ENCODE measurements around the gene CCDC142. TPM values are rescaled to one million over a fixed set of nuclear protein-coding genes. Genes with fewer than 3 reads are reported as not detected.
A peak's percentile ranks its signal among the peaks of the same experiment; 100 is the strongest.

CCDC142 gene
- total and polyA plus RNA-seq, 4 experiments from 2014 or later = 3.6 to 67.6 (median 37.1) TPM

GRCh38 chr2:74498500-74499266 lies 15.9 kb upstream of the CCDC142 start:
- H3K4me3 ChIP-seq (ENCODE audit: low read length in 2 of 2) = peak overlapping the region; percentile 52 to 64
- H3K27ac ChIP-seq (ENCODE audit: low read depth, low read length) = no peak overlapping the region
- Mint-ChIP-seq H3K27ac (peak overlapping the region in 4 of 7 donors; percentile 32 to 63 (median 43)), H3K27me3 (peaks cover 15 to 45% of the 10 kb centered on the region in 2 donors), H3K9me3 (no peaks in the 10 kb centered on the region), H3K4me1 (peaks cover 10 to 56% (median 34%) of the 10 kb centered on the region in 4 donors), H3K36me3 (peaks cover under 1 to 9% of the 10 kb centered on the region in 2 donors), H3K4me3 (peak overlapping the region; percentile 78 to 96 (median 89))
- H3K27me3 ChIP-seq (ENCODE audit: insufficient read depth, low read length) = peaks cover 31% of the 10 kb centered on the region
- peak in 3 of 5 donors; percentile 14 to 29 (median 19) for DNase-seq
- POLR2A ChIA-PET (ENCODE audit: partially characterized antibody) = interaction anchor here (0.9 to 8.0 kb wide), 7 partner anchors 9 to 40 kb away, joined by 3 to 28 read pairs (median 9); partner anchors contain the start of genes CCDC142, MRPL53, PCGF1 and TTC31
- intact Hi-C loops (cut with micrococcal nuclease) = no loop called here
- H3K9me3 ChIP-seq (ENCODE audit: control insufficient read depth in 1 of 2, low read length in 2 of 2) = no peaks in the 10 kb centered on the region
- peaks cover 36% of the 10 kb centered on the region for H3K4me1 ChIP-seq (ENCODE audit: insufficient read depth, low read length)
- H3K36me3 ChIP-seq (ENCODE audit: insufficient read depth, low read length) = peaks cover 7% of the 10 kb centered on the region
- CTCF ChIA-PET (ENCODE audit: partially characterized antibody) = interaction anchor here (1.3 to 2.3 kb wide), 2 partner anchors 16 to 89 kb away, joined by 5 to 9 read pairs; partner anchors contain the start of genes CCDC142 and TTC31

GRCh38 chr2:74497777-74498499 lies 15.1 kb upstream of the CCDC142 start:
- no peak overlapping the region for H3K27ac ChIP-seq (ENCODE audit: low read depth, low read length)
- H3K4me1 Mint-ChIP-seq = peaks cover 10 to 50% (median 29%) of the 10 kb centered on the region in 4 donors
- peak in 1 of 5 donors; percentile 24 for DNase-seq
- intact Hi-C loops (cut with micrococcal nuclease) = no loop called here
- peak overlapping the region; percentile 52 to 64 for H3K4me3 ChIP-seq (ENCODE audit: low read length in 2 of 2)
- H3K4me1 ChIP-seq (ENCODE audit: insufficient read depth, low read length) = peaks cover 29% of the 10 kb centered on the region
- POLR2A ChIA-PET (ENCODE audit: partially characterized antibody) = interaction anchor here (0.6 to 8.0 kb wide), 8 partner anchors 9 to 76 kb away, joined by 3 to 28 read pairs (median 6); partner anchors contain the start of genes CCDC142, MRPL53, PCGF1 and TTC31
- no peaks in the 10 kb centered on the region for H3K9me3 Mint-ChIP-seq
- H3K36me3 Mint-ChIP-seq = peaks cover 8 to 14% of the 10 kb centered on the region in 2 donors
- peak overlapping the region; percentile 78 to 96 (median 89) for H3K4me3 Mint-ChIP-seq
- peaks cover 13 to 40% of the 10 kb centered on the region in 2 donors for H3K27me3 Mint-ChIP-seq
- CTCF ChIA-PET (ENCODE audit: partially characterized antibody) = interaction anchor here (1.3 to 2.3 kb wide), 2 partner anchors 15 to 90 kb away, joined by 5 to 9 read pairs; partner anchors contain the start of genes CCDC142 and TTC31
- peaks cover 28% of the 10 kb centered on the region for H3K27me3 ChIP-seq (ENCODE audit: insufficient read depth, low read length)
- no peaks in the 10 kb centered on the region for H3K9me3 ChIP-seq (ENCODE audit: control insufficient read depth in 1 of 2, low read length in 2 of 2)
- H3K27ac Mint-ChIP-seq = peak overlapping the region in 3 of 7 donors; percentile 39 to 63 (median 47)
- H3K36me3 ChIP-seq (ENCODE audit: insufficient read depth, low read length) = peaks cover 14% of the 10 kb centered on the region

DNA sequence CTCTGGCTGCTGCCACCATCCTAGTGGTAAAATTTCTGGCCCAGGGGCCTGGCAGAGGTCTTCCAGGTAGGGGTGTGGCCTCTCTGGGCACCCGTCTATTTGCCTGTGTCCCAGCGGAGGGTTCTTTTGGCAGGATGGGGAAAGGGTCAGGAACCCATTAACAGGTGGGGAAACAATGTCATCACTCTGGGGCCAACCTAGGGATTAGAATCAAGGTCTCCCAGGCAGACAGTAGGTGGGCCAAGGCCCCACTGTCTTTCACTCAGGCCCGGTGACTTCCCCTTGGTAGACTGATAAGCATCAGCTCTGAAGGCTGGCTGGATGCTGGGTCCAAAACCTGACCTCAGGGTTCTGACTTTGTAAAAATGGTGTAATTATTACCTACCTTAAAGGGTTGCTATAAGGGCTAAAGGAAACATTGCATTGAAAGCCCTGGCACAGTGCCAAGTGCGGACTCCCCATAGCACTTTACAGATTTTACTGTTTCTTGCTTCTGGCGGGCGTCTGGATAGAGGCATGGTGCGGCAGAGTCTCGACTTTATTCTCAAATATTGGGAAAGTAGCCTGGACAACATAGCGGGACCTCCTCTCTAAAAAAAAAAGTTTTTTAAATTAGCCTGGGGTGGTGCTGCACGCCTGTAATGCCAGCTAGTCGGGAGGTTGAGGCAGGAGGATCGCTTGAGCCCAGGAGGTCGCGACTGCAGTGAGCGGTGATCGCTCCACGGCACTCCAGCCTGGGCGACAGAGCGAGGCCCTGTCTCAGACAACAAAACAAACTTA lies 14.4 kb upstream of the CCDC142 start:
- Histone ChIP-seq H3K9me3 (ENCODE audit: control insufficient read depth in 1 of 2, low read length in 2 of 2) (no peaks in the 10 kb centered on the region), H3K27me3 (ENCODE audit: insufficient read depth, low read length) (peaks cover 20% of the 10 kb centered on the region), H3K27ac (ENCODE audit: low read depth, low read length) (no peak overlapping the region), H3K4me3 (ENCODE audit: low read length in 2 of 2) (peak overlapping the region in 1 of 2 donors; percentile 52), H3K4me1 (ENCODE audit: insufficient read depth, low read length) (peaks cover 21% of the 10 kb centered on the region), H3K36me3 (ENCODE audit: insufficient read depth, low read length) (peaks cover 22% of the 10 kb centered on the region)
- no peaks in the 10 kb centered on the region for H3K9me3 Mint-ChIP-seq
- POLR2A ChIA-PET (ENCODE audit: partially characterized antibody) = interaction anchor here (0.6 to 8.0 kb wide), 10 partner anchors 9 to 505 kb away, joined by 3 to 28 read pairs (median 4); partner anchors contain the start of genes CCDC142, MRPL53, PCGF1 and TTC31
- DNase-seq = no peak
- peaks cover 11 to 35% of the 10 kb centered on the region in 2 donors for H3K27me3 Mint-ChIP-seq
- peaks cover 14 to 20% of the 10 kb centered on the region in 2 donors for H3K36me3 Mint-ChIP-seq
- H3K27ac Mint-ChIP-seq = peak overlapping the region in 1 of 7 donors; percentile 31
- peak overlapping the region; percentile 70 to 96 (median 88) for H3K4me3 Mint-ChIP-seq
- peaks cover 10 to 43% (median 22%) of the 10 kb centered on the region in 4 donors for H3K4me1 Mint-ChIP-seq
- CTCF ChIA-PET (ENCODE audit: partially characterized antibody) = interaction anchor here (1.3 to 2.3 kb wide), 2 partner anchors 15 to 91 kb away, joined by 5 to 9 read pairs; partner anchors contain the start of genes CCDC142 and TTC31
- intact Hi-C loops (cut with micrococcal nuclease) = no loop called here

DNA sequence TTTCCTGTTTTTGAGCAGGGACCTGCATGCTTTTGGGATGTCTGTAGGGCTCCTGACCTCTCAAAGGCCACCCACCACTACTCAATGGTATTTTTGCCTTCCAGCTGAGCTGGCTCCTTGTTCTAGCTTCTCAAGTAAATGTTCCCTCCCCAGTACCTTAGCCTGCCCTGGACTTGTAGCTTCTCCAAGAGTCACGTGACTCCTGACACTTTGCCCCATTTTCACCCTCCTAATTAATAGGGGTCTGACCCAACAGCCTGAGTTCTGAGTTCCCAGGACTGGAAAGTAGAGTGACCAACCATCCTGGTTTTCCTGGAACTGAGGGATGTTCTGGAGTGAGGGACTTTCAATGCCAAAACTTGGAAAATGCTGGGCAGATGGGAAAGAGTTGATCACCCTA lies 12.6 kb upstream of the CCDC142 start:
- no peak for DNase-seq
- Histone ChIP-seq H3K27ac (ENCODE audit: low read depth, low read length) (no peak overlapping the region), H3K9me3 (ENCODE audit: control insufficient read depth in 1 of 2, low read length in 2 of 2) (no peaks in the 10 kb centered on the region), H3K27me3 (ENCODE audit: insufficient read depth, low read length) (peaks cover 10% of the 10 kb centered on the region), H3K4me3 (ENCODE audit: low read length in 2 of 2) (no peak overlapping the region), H3K4me1 (ENCODE audit: insufficient read depth, low read length) (peaks cover 21% of the 10 kb centered on the region), H3K36me3 (ENCODE audit: insufficient read depth, low read length) (peaks cover 39% of the 10 kb centered on the region)
- Mint-ChIP-seq H3K36me3 (peaks cover 30 to 37% of the 10 kb centered on the region in 2 donors), H3K9me3 (no peaks in the 10 kb centered on the region), H3K27me3 (peaks cover 11 to 18% of the 10 kb centered on the region in 2 donors), H3K4me1 (peaks cover 9 to 28% (median 18%) of the 10 kb centered on the region in 4 donors), H3K27ac (no peak overlapping the region), H3K4me3 (no peak overlapping the region)
- POLR2A ChIA-PET (ENCODE audit: partially characterized antibody) = interaction anchor here (0.7 to 1.7 kb wide), 3 partner anchors 8 to 15 kb away, joined by 4 read pairs; no protein-coding TSS in a partner anchor
- CTCF ChIA-PET (ENCODE audit: partially characterized antibody) = interaction anchor here (1.8 kb wide), 1 partner anchor 36 kb away, joined by 5 read pairs; no protein-coding TSS in a partner anchor
- intact Hi-C loops (cut with micrococcal nuclease) = no loop called here

- Mint-ChIP-seq H3K36me3 (peaks cover 40 to 50% of the 10 kb centered on the region in 2 donors), H3K4me1 (peaks cover 5 to 14% (median 8%) of the 10 kb centered on the region in 4 donors), H3K27ac (peak overlapping the region in 1 of 7 donors; percentile 11), H3K4me3 (no peak overlapping the region), H3K27me3 (peaks cover 4 to 6% of the 10 kb centered on the region in 2 donors), H3K9me3 (no peaks in the 10 kb centered on the region)
- POLR2A ChIA-PET (ENCODE audit: partially characterized antibody) = interaction anchor here (1.1 to 1.7 kb wide), 4 partner anchors 10 to 36 kb away, joined by 3 to 7 read pairs (median 5); partner anchors contain the start of genes AUP1, CCDC142, HTRA2 and TTC31
- Histone ChIP-seq H3K4me1 (ENCODE audit: insufficient read depth, low read length) (peaks cover 11% of the 10 kb centered on the region), H3K27ac (ENCODE audit: low read depth, low read length) (no peak overlapping the region), H3K4me3 (ENCODE audit: low read length in 2 of 2) (no peak overlapping the region), H3K36me3 (ENCODE audit: insufficient read depth, low read length) (peaks cover 50% of the 10 kb centered on the region), H3K9me3 (ENCODE audit: control insufficient read depth in 1 of 2, low read length in 2 of 2) (no peaks in the 10 kb centered on the region), H3K27me3 (ENCODE audit: insufficient read depth, low read length) (peaks cover 5% of the 10 kb centered on the region)
- DNase-seq = no peak
- CTCF ChIA-PET (ENCODE audit: partially characterized antibody) = interaction anchor here (1.1 to 1.2 kb wide), 2 partner anchors 10 to 94 kb away, joined by 3 to 4 read pairs; no protein-coding TSS in a partner anchor
- intact Hi-C loops (cut with micrococcal nuclease) = no loop called here
Measured at GRCh38 chr2:74493546-74493945, 10.7 kb upstream of the CCDC142 start.
